Right lobe of liver (tissue), 6 donors: Measurements from ENCODE around the gene DYRK2. TPM values are rescaled to one million over a fixed set of nuclear protein-coding genes. Genes with fewer than 3 reads are reported as not detected.

Experiments used
- ATAC-seq, 4 donors: fragments of 200-7000 bp; cut with Tn5 transposase; one replicate each; pipeline ENCODE4 v1.9.1; 2020; ENCODE audit warnings: mild to moderate bottlenecking in 4 of 4, moderate library complexity in 4 of 4
- DNase-seq, 3 donors: peaks; one replicate each; pipeline ENCODE4 v3.0.0-alpha.2; 2020
- H3K27ac ChIP-seq, 3 donors: fragments of 200-600 bp; one replicate each; pipeline ENCODE4 v1.8.0; 2022
- H3K27me3 ChIP-seq, 2 donors: fragments of 200-600 bp; one replicate each; pipeline ENCODE4 v1.8.0; 2022
- H3K36me3 ChIP-seq, 4 donors: fragments of 200-600 bp; sonication (generic) in 1 of 4; one replicate each; pipeline versions ENCODE4 v1.5.1 to v1.8.0; 2017 to 2022; ENCODE audit warnings: control low read depth in 1 of 4
- H3K4me1 ChIP-seq, 4 donors: fragments of 200-600 bp; sonication (generic) in 1 of 4; one replicate each; pipeline versions ENCODE4 v1.5.1 to v1.8.0; 2017 to 2022; ENCODE audit warnings: control low read depth in 1 of 4
- H3K4me3 ChIP-seq, 3 donors: fragments of 200-600 bp; one replicate each; pipeline ENCODE4 v1.8.0; 2022
- H3K9me3 ChIP-seq, 4 donors: fragments of 200-600 bp; sonication (generic) in 1 of 4; one replicate each; pipeline versions ENCODE4 v1.5.1 to v1.8.0; 2017 to 2022; ENCODE audit warnings: control low read depth in 1 of 4
- POLR2A ChIP-seq: fragments of 450-650 bp; IDR thresholded peaks from one replicate; pipeline ENCODE4 v1.6.1; 2017; ENCODE audit warnings: antibody characterized with exemption, mild to moderate bottlenecking
- WGBS: methylation state at CpG from one replicate; pipeline ENCODE4 v1.1.6; 2018; ENCODE audit warnings: low coverage, low lambda C conversion rate; ENCODE audit not compliant: insufficient coverage; ENCODE audit errors: missing lambda C conversion rate; 5-methylcytosine and 5-hydroxymethylcytosine counted together
- intact Hi-C, 2 donors: fragments of 100-400 bp; cut with DNase I; formaldehyde crosslinking; loops; one replicate each; pipeline versions ENCODE4 v1.11.2 to v1.14.1; 2022
- total RNA-seq, 6 experiments: library from RNA; depleted of rRNA in 2 of 6; stranded (reverse); fragments of >200 nt in 2 of 6; fragmentation: NEBNext Ultra II Directional in 3 of 6; extraction: Animal tissue kit (Norgen Biotek cat#: 25700) in 3 of 6; gene quantifications; one replicate each; pipeline versions ENCODE4 v1.1.0 to v1.2.4, GENCODE V29; 2016 to 2023
- TF ChIP-seq, protein P1 (sequence below), 4 donors: fragments of 200-600 bp in 3 of 4; fragments of 450-650 bp in 1 of 4; IDR thresholded peaks; one replicate each; pipeline versions ENCODE4 v1.5.1 to v1.8.0; 2016 to 2022; ENCODE audit warnings: antibody characterized with exemption in 4 of 4, mild to moderate bottlenecking in 2 of 4
- donor health status: DM: no; HTN: yes; CAD: no.
- donor health status: DM: no; HTN: no; CAD: no.
- donor health status: DM: no; HTN: no; CAD: no.
- donor health status: DM: no; HTN: yes; CAD: no.
- donor health status: DM: no; HTN: yes; CAD: no.

Gene DYRK2
- total RNA-seq, 6 experiments from 2014 or later = 6.5 to 12.5 (median 6.9) TPM

GRCh38 chr12:67691220-67691619 is 42.7 kb downstream of the DYRK2 start:
- Histone ChIP-seq H3K27ac (no peak overlapping the region), H3K9me3 (no peaks in the 10 kb centered on the region), H3K4me3 (no peak overlapping the region), H3K36me3 (no peaks in the 10 kb centered on the region), H3K4me1 (no peaks in the 10 kb centered on the region), H3K27me3 (no peaks in the 10 kb centered on the region)
- TF ChIP-seq, protein P1, sequence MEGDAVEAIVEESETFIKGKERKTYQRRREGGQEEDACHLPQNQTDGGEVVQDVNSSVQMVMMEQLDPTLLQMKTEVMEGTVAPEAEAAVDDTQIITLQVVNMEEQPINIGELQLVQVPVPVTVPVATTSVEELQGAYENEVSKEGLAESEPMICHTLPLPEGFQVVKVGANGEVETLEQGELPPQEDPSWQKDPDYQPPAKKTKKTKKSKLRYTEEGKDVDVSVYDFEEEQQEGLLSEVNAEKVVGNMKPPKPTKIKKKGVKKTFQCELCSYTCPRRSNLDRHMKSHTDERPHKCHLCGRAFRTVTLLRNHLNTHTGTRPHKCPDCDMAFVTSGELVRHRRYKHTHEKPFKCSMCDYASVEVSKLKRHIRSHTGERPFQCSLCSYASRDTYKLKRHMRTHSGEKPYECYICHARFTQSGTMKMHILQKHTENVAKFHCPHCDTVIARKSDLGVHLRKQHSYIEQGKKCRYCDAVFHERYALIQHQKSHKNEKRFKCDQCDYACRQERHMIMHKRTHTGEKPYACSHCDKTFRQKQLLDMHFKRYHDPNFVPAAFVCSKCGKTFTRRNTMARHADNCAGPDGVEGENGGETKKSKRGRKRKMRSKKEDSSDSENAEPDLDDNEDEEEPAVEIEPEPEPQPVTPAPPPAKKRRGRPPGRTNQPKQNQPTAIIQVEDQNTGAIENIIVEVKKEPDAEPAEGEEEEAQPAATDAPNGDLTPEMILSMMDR (IDR thresholded peaks at IDR 0.05) = no peak
- no peak for TF ChIP-seq POLR2A
- no peak for DNase-seq
- WGBS = 76% methylated on average over 4 of the region's 5 CpGs
- ATAC-seq = no peak
- intact Hi-C loops = no loop called here

DNA sequence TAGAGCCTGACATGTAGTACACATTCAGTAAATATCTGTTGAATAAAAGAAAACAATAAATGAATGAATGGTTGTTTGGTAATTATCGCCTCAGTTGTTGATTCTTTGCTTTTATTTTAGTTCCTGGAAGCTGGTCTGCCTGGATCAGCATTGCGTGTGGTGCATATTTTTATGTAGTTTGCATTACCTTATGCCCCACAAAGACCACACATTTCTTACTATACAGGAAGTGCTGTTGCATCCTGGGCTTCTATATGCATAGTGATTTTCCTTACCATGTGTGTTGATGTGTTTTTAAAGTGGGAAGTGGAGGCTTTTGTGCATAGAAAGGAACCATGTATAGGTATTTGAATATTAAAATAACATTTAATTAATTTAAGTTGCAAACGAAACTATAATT is 43.6 kb downstream of the DYRK2 start:
- intact Hi-C loops = no loop called here
- ATAC-seq (no peak), DNase-seq (no peak)
- H3K4me3 ChIP-seq = no peak overlapping the region
- no peaks in the 10 kb centered on the region for H3K4me1 ChIP-seq
- WGBS = 89% methylated on average over 3 of the region's 3 CpGs
- no peaks in the 10 kb centered on the region for H3K9me3 ChIP-seq
- no peaks in the 10 kb centered on the region for H3K36me3 ChIP-seq
- no peak for TF ChIP-seq POLR2A
- TF ChIP-seq, protein P1 (IDR thresholded peaks at IDR 0.05) = no peak
- no peaks in the 10 kb centered on the region for H3K27me3 ChIP-seq
- no peak overlapping the region for H3K27ac ChIP-seq

GRCh38 chr12:67692966-67693365 is 44.4 kb downstream of the DYRK2 start:
- H3K4me1 ChIP-seq = no peaks in the 10 kb centered on the region
- no peaks in the 10 kb centered on the region for H3K36me3 ChIP-seq
- no peak for TF ChIP-seq POLR2A
- TF ChIP-seq, protein P1 (IDR thresholded peaks at IDR 0.05) = no peak
- H3K9me3 ChIP-seq = no peaks in the 10 kb centered on the region
- H3K27ac ChIP-seq = no peak overlapping the region
- no peaks in the 10 kb centered on the region for H3K27me3 ChIP-seq
- intact Hi-C loops = no loop called here
- DNase-seq (no peak), ATAC-seq (no peak)
- 100% methylated on average over 2 of the region's 2 CpGs for WGBS
- H3K4me3 ChIP-seq = no peak overlapping the region

GRCh38 chr12:67693894-67694293 is 45.3 kb downstream of the DYRK2 start:
- TF ChIP-seq, protein P1 (IDR thresholded peaks at IDR 0.05) = no peak
- no peak for TF ChIP-seq POLR2A
- 96% methylated on average over 3 of the region's 3 CpGs for WGBS
- Histone ChIP-seq H3K4me1 (no peaks in the 10 kb centered on the region), H3K27ac (no peak overlapping the region), H3K9me3 (no peaks in the 10 kb centered on the region), H3K27me3 (no peaks in the 10 kb centered on the region), H3K36me3 (no peaks in the 10 kb centered on the region), H3K4me3 (no peak overlapping the region)
- DNase-seq (no peak), ATAC-seq (no peak)
- intact Hi-C loops = no loop called here

DNA sequence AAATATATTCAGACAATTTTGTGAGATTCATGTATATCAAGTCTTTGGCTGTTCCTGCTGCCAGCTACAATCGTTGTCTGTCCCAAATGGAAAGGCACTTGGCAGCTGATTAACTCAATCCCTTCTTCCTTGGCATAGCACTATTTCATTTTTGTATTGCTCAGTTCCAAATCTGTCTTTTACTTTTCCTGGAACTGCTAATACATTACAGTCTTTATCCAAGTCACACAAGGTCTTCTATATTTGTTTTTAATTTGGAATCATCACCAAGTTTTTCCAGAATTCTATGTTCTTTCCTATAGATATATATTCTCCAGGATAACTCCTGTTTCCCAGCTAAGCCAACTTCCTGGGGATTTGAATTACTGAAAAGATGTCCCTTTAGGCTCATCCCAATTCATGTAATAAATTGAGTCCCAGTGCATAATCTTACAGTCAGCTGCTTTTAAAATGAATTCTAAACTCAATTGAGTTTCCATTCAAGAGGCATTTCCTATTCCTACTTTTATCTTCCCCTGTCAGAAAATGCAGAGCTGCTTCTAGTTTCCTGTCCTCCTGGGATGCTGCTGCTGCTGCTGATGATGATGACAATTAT is 45.9 kb downstream of the DYRK2 start:
- 54% methylated on average over 1 of the region's 1 CpG for WGBS
- TF ChIP-seq, protein P1 (IDR thresholded peaks at IDR 0.05) = no peak
- TF ChIP-seq POLR2A = no peak
- no peak for ATAC-seq

More for the DNA sequence above, 45.9 kb downstream of the DYRK2 start:
- H3K27ac ChIP-seq = no peak overlapping the region
- H3K4me1 ChIP-seq = no peaks in the 10 kb centered on the region
- H3K36me3 ChIP-seq = no peaks in the 10 kb centered on the region
- H3K4me3 ChIP-seq = no peak overlapping the region
- H3K9me3 ChIP-seq = no peaks in the 10 kb centered on the region
- no peaks in the 10 kb centered on the region for H3K27me3 ChIP-seq
- intact Hi-C loops = no loop called here
- no peak for DNase-seq
